HL-60 (cell line): ENCODE measurements around the gene BIVM.

Source experiments
- DNase-seq, 2 experiments: peaks; one replicate each; pipeline ENCODE4 v3.0.0-alpha.2; 2010 to 2020; ENCODE audit warnings: low read depth in 1 of 2, low spot score in 1 of 2
- H3K27ac ChIP-seq: fragments of 250-450 bp; sonication (Bioruptor Pico); replicated peaks from 2 replicates; pipeline ENCODE4 v1.5.1; 2020; ENCODE audit warnings: mild to moderate bottlenecking, moderate library complexity
- H3K27me3 ChIP-seq: fragments of 250-450 bp; sonication (Bioruptor Pico); 2 replicates; pipeline ENCODE4 v1.5.1; 2021; ENCODE audit warnings: mild to moderate bottlenecking, moderate library complexity; ENCODE audit not compliant: insufficient read depth, poor library complexity, severe bottlenecking
- H3K4me3 ChIP-seq: replicated peaks from 2 replicates; pipeline ENCODE4 v1.5.1; 2011; ENCODE audit warnings: mild to moderate bottlenecking, control low read depth, low read length; ENCODE audit not compliant: insufficient read depth
- GABPA ChIP-seq: IDR thresholded peaks from 2 replicates; pipeline ENCODE4 v1.6.1; 2012; ENCODE audit warnings: low read depth
- POLR2AphosphoS5 ChIP-seq: IDR thresholded peaks from 2 replicates; pipeline ENCODE4 v1.6.1; 2012; ENCODE audit warnings: low read depth
- REST ChIP-seq: IDR thresholded peaks from 2 replicates; pipeline ENCODE4 v1.6.1; 2012; ENCODE audit warnings: low read depth; ENCODE audit not compliant: insufficient replicate concordance
- SPI1 ChIP-seq: IDR thresholded peaks from 2 replicates; pipeline ENCODE4 v1.6.1; 2012; ENCODE audit warnings: low read depth, mild to moderate bottlenecking, borderline replicate concordance
- TF ChIP-seq, protein P1 (sequence below): IDR thresholded peaks from one replicate; pipeline ENCODE4 v1.5.1; 2011; ENCODE audit warnings: low read length, control low read depth, inconsistent platforms; ENCODE audit not compliant: insufficient read depth

The BIVM gene

DNA sequence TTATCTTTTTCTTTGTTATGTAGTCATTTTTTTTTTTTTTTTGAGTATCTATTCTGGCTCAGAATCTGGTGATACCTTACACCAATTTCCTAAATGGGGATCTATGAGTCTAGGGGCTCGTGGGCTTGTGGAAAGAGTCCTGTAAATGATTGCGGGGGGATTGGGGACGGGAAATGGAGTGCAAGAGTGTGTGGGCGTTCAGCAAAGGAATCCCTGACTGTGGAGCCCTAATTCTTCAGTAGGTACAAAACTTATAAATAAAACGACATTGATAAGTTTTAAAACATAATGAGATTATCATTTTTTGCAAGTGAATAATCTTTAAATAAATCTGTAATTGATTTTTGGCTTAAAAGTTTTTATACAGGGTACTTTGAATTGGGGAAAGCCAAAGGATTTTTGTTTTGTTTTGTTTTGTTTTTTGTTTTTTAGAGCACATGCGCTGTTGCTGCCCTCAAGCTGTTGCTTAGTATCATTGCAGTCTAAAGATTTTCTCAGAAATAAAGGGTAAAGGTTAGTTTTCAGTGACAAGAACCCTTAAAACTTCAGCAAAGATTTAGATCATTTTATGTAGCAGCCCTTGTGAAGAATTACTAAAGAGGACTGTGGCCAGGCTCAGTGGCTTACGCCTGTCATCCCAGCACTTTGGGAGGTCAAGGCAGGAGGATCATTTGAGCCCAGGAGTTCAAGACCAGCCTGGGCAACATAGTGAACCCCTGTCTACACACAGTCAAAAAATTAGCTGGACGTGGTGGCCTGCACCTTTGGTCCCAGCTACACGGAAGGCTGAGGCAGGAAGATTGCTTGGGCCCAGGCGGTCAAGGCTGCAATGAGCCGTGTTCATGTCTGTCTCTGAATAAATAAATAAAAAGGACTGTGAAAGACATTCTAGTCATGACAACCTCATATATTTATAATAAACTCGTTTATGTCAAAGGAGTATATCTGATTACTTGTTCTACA lies 48.6 kb downstream of the BIVM start:
- H3K27ac ChIP-seq, result peak overlapping the region; percentile 97
- no peak for DNase-seq
- TF ChIP-seq, protein P1, sequence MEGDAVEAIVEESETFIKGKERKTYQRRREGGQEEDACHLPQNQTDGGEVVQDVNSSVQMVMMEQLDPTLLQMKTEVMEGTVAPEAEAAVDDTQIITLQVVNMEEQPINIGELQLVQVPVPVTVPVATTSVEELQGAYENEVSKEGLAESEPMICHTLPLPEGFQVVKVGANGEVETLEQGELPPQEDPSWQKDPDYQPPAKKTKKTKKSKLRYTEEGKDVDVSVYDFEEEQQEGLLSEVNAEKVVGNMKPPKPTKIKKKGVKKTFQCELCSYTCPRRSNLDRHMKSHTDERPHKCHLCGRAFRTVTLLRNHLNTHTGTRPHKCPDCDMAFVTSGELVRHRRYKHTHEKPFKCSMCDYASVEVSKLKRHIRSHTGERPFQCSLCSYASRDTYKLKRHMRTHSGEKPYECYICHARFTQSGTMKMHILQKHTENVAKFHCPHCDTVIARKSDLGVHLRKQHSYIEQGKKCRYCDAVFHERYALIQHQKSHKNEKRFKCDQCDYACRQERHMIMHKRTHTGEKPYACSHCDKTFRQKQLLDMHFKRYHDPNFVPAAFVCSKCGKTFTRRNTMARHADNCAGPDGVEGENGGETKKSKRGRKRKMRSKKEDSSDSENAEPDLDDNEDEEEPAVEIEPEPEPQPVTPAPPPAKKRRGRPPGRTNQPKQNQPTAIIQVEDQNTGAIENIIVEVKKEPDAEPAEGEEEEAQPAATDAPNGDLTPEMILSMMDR, result peak; percentile 32
- no peak for TF ChIP-seq GABPA
- no peak for TF ChIP-seq REST
- no peak for TF ChIP-seq SPI1
- no peak for TF ChIP-seq POLR2AphosphoS5
- peak overlapping the region; percentile 90 for H3K4me3 ChIP-seq
- H3K27me3 ChIP-seq, result no peaks in the 10 kb centered on the region

DNA sequence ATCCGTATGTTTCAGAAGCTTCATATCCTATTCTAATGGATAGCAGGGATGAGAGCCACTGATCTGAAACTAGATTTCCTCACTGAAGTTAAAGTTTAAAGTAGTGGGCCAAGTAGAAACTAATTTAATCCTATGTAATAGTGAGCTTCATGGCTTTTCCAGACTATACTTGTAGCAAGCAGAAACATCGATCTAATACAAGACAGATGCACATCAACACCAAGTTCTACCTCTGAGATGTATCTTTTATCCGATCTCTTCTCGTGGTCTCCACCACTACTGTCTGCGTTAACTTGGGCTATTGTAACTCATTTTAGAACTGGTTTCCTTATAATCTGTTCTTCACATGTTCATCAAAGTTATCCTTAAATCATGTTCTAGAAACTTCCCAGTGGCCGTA lies 50.0 kb downstream of the BIVM start:
- H3K4me3 ChIP-seq, result no peak overlapping the region
- no peak for TF ChIP-seq REST
- TF ChIP-seq GABPA, result no peak
- TF ChIP-seq POLR2AphosphoS5, result no peak
- TF ChIP-seq, protein P1, result no peak
- TF ChIP-seq SPI1, result no peak
- no peaks in the 10 kb centered on the region for H3K27me3 ChIP-seq
- no peak for DNase-seq
- H3K27ac ChIP-seq, result no peak overlapping the region

DNA sequence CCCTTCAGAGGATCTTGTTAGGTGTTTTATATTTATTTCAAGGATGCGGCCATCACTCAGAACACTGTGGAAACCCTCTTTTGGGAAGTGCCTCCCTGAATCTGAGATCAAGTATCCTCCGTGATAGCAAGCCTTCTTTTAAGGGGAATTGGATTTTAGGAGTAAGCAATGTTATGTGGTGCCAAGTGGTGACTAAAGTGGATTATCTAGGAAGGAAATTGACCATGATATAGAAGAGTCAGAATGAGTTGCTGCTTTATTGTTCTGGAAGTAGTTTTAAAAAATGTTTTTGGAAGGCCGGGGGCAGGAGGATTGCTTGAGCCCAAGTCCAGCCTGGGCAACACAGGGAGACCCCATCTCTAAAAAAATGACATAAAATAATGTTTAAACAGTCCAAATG lies 53.6 kb downstream of the BIVM start:
- TF ChIP-seq REST, result no peak
- no peak for TF ChIP-seq POLR2AphosphoS5
- no peak for TF ChIP-seq SPI1
- no peak for TF ChIP-seq GABPA
- TF ChIP-seq, protein P1, result no peak
- H3K27me3 ChIP-seq, result no peaks in the 10 kb centered on the region
- DNase-seq, result no peak

More for the DNA sequence above, 53.6 kb downstream of the BIVM start:
- no peak overlapping the region for H3K27ac ChIP-seq
- no peak overlapping the region for H3K4me3 ChIP-seq
